ENCODE results near the gene CGN. TPM values are rescaled to one million over a fixed set of nuclear protein-coding genes. Genes with fewer than 3 reads are reported as not detected.

CGN gene
- total and polyA plus RNA-seq, 2 of the 13 experiments (the other 11 are each of a cell fraction or from before 2014, with no cell fraction given): 0.75 to 0.81 TPM

DNA sequence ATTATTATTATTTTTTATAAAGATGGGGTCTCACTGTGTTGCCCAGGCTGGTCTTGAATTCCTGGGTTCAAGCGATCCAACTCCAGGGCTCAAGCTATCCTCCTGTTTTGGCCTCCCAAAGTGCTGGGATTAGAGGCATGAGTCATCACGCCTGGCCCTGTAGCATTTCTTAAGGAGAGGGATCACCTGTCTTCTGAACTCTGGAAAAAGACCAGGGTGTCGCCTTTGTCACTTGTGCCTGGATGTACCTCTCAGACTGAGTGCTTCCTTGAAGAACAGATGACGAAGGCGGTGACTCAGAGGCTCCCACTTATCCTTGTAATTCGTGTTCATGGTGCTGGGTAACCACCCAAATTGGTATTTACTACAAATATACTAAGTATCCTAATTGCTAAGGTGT is 2.4 kb upstream of the CGN start (continued):
- TF ChIP-seq, protein P1, sequence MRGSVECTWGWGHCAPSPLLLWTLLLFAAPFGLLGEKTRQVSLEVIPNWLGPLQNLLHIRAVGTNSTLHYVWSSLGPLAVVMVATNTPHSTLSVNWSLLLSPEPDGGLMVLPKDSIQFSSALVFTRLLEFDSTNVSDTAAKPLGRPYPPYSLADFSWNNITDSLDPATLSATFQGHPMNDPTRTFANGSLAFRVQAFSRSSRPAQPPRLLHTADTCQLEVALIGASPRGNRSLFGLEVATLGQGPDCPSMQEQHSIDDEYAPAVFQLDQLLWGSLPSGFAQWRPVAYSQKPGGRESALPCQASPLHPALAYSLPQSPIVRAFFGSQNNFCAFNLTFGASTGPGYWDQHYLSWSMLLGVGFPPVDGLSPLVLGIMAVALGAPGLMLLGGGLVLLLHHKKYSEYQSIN (CRISPR knock-in tag; IDR thresholded peaks at IDR 0.05; ENCODE audit: borderline replicate concordance): no peak
- TF ChIP-seq EED (CRISPR knock-in tag; IDR thresholded peaks at IDR 0.05) (no peak), ZNF180 (CRISPR knock-in tag; IDR thresholded peaks at IDR 0.05; ENCODE audit: borderline replicate concordance, low read depth) (no peak), CREM (IDR thresholded peaks at IDR 0.05) (no peak), CREM (CRISPR knock-in tag; IDR thresholded peaks at IDR 0.05) (no peak)

DNA sequence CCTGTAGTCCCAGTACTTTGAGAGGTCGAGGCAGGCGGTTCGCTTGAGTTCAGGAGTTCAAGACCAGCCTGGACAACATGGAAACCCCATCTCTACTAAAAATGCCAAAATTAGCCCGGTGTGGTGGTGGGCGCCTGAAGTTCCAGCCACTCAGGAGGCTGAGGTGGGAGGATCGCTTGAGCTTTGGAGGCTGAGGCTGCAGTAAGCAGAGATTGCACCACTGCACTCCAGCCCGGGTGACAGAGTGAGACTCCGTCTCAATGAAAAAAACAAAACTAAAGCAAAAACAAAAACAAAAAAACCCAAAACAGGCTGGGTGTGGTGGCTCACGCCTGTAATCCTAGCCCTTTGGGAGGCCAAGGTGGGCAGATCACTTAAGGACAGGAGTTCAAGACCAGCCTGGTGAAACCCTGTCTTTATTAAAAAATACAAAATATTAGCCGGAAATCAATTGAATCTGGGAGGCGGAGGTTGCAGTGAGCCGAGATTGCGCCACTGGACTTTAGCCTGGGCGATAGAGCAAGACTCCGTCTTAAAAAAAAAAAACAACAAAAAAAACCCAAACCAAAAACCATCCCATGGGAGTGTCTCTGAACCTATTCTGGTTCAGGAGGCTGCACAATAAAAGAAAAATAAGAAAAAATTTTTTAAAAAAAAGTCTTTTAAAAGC is 1.7 kb upstream of the CGN start:
- peak overlapping the region in 1 of 3 experiments; percentile 80; a peak in 1 of 6 replicates for H3K4me3 ChIP-seq (replicated peaks in 1 of 3; ENCODE audit: insufficient read depth in 1 of 3, low read depth in 2 of 3, low read length in 3 of 3)
- in situ Hi-C loops (cut with HindIII; ENCODE audit: extremely low pct_ligation_motif_present, low pct_unique_long_range_greater_than_20kb): no loop called here
- CTCF ChIA-PET (ENCODE audit: low intra/inter-chr PET ratio, low total read pairs): no interaction called here
- H3K36me3 ChIP-seq (replicated peaks in 1 of 2; ENCODE audit: control insufficient read depth in 1 of 2, insufficient read depth in 2 of 2, low read length in 2 of 2): no peaks in the 10 kb centered on the region
- no peak overlapping the region; the same call in 1 of the 2 replicates for H3K4me2 ChIP-seq (ENCODE audit: low read depth, low read length)
- H4K20me1 ChIP-seq (ENCODE audit: insufficient read depth, low read length): no peaks in the 10 kb centered on the region
- 37% methylated on average over 15 of the region's 15 CpGs for WGBS (ENCODE audit: low lambda C conversion rate)
- no peaks in the 10 kb centered on the region for H3K9me3 ChIP-seq (ENCODE audit: low read length)
- no peak for FAIRE-seq
- peaks cover 50% of the 10 kb centered on the region for H3K4me1 ChIP-seq (ENCODE audit: insufficient read depth, low read length)
- BruUV-seq (replicated peaks): no TSS peak
- H3K9ac ChIP-seq (ENCODE audit: insufficient read depth, low read depth, low read length): no peak overlapping the region
- ATAC-seq: no peak
- H2AFZ ChIP-seq (ENCODE audit: low read length): no peak overlapping the region
- no peaks in the 10 kb centered on the region for H3K79me2 ChIP-seq (ENCODE audit: insufficient read depth, low read length)
- intact Hi-C loops (cut with micrococcal nuclease; ENCODE audit: unreplicated experiment): no loop called here
- POLR2A ChIA-PET: interaction anchor here (0.6 to 2.1 kb wide), 5 partner anchors 11 to 50 kb away, joined by 3 to 11 read pairs (median 5); partner anchors contain the start of genes POGZ and TUFT1
- DNase-seq (ENCODE audit: low spot score): no peak
- peaks cover 0 to 16% of the 10 kb centered on the region in 2 experiments; a peak in 2 of 5 replicates for H3K27me3 ChIP-seq (ENCODE audit: control insufficient read depth in 1 of 2, insufficient read depth in 2 of 2, low read length in 2 of 2)
- no peak overlapping the region for H3K27ac ChIP-seq (ENCODE audit: extremely low read length, insufficient read depth, low read length)
- no peak for TF ChIP-seq YEATS4 (CRISPR knock-in tag; IDR thresholded peaks at IDR 0.05; ENCODE audit: borderline replicate concordance)
- no peak for TF ChIP-seq HOXA9 (CRISPR knock-in tag; IDR thresholded peaks at IDR 0.05; ENCODE audit: borderline replicate concordance)
- no peak for TF ChIP-seq LCORL (IDR thresholded peaks at IDR 0.05)
- no peak for TF ChIP-seq LCORL (CRISPR knock-in tag; IDR thresholded peaks at IDR 0.05)
- no peak for TF ChIP-seq CENPX (CRISPR knock-in tag; IDR thresholded peaks at IDR 0.05)
- TF ChIP-seq, protein P2, sequence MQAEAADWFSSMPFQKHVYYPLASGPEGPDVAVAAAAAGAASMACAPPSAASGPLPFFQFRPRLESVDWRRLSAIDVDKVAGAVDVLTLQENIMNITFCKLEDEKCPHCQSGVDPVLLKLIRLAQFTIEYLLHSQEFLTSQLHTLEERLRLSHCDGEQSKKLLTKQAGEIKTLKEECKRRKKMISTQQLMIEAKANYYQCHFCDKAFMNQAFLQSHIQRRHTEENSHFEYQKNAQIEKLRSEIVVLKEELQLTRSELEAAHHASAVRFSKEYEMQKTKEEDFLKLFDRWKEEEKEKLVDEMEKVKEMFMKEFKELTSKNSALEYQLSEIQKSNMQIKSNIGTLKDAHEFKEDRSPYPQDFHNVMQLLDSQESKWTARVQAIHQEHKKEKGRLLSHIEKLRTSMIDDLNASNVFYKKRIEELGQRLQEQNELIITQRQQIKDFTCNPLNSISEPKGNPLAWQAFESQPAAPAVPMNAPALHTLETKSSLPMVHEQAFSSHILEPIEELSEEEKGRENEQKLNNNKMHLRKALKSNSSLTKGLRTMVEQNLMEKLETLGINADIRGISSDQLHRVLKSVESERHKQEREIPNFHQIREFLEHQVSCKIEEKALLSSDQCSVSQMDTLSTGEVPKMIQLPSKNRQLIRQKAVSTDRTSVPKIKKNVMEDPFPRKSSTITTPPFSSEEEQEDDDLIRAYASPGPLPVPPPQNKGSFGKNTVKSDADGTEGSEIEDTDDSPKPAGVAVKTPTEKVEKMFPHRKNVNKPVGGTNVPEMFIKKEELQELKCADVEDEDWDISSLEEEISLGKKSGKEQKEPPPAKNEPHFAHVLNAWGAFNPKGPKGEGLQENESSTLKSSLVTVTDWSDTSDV (CRISPR knock-in tag; IDR thresholded peaks at IDR 0.05): no peak
- TF ChIP-seq NRL (CRISPR knock-in tag; IDR thresholded peaks at IDR 0.05; ENCODE audit: borderline replicate concordance): no peak
- peak; percentile 24; the same call in 1 of the 2 replicates for TF ChIP-seq ZNF460 (CRISPR knock-in tag; IDR thresholded peaks at IDR 0.05; ENCODE audit: borderline replicate concordance)
- peak; percentile 92 for TF ChIP-seq ZNF441 (CRISPR knock-in tag; IDR thresholded peaks at IDR 0.05; ENCODE audit: borderline replicate concordance)
- no peak for TF ChIP-seq MIXL1 (CRISPR knock-in tag; IDR thresholded peaks at IDR 0.05)
- TF ChIP-seq, protein P3, sequence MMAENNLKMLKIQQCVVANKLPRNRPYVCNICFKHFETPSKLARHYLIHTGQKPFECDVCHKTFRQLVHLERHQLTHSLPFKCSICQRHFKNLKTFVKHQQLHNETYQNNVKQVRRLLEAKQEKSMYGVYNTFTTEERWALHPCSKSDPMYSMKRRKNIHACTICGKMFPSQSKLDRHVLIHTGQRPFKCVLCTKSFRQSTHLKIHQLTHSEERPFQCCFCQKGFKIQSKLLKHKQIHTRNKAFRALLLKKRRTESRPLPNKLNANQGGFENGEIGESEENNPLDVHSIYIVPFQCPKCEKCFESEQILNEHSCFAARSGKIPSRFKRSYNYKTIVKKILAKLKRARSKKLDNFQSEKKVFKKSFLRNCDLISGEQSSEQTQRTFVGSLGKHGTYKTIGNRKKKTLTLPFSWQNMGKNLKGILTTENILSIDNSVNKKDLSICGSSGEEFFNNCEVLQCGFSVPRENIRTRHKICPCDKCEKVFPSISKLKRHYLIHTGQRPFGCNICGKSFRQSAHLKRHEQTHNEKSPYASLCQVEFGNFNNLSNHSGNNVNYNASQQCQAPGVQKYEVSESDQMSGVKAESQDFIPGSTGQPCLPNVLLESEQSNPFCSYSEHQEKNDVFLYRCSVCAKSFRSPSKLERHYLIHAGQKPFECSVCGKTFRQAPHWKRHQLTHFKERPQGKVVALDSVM (CRISPR knock-in tag; IDR thresholded peaks at IDR 0.05): peak; percentile 94
- TF ChIP-seq RARG (CRISPR knock-in tag; IDR thresholded peaks at IDR 0.05; ENCODE audit: low read depth): no peak
- no peak for TF ChIP-seq SMARCE1 (IDR thresholded peaks at IDR 0.05; ENCODE audit: borderline replicate concordance)
